GM12873 (cell line): ENCODE data around the gene DNAJC11.

Experiments
- CTCF ChIP-seq: IDR thresholded peaks from 2 replicates; pipeline ENCODE4 v1.5.1; 2012; ENCODE audit warnings: low read depth, mild to moderate bottlenecking, moderate library complexity, low read length, control low read depth; ENCODE audit not compliant: insufficient read depth; ENCODE audit errors: missing control alignments

DNAJC11 gene

GRCh38 chr1:6732942-6733341, 31.3 kb upstream of the DNAJC11 start:
- no peak for TF ChIP-seq CTCF

GRCh38 chr1:6731905-6732304, 30.3 kb upstream of the DNAJC11 start:
- TF ChIP-seq CTCF = no peak

GRCh38 chr1:6730880-6731279, 29.3 kb upstream of the DNAJC11 start:
- no peak for TF ChIP-seq CTCF

GRCh38 chr1:6730473-6730872, 28.9 kb upstream of the DNAJC11 start:
- TF ChIP-seq CTCF = no peak

- peak; percentile 83 for TF ChIP-seq CTCF
Measured at GRCh38 chr1:6727535-6727934, 25.9 kb upstream of the DNAJC11 start.

- TF ChIP-seq CTCF = no peak
Measured at GRCh38 chr1:6726253-6726652, 24.6 kb upstream of the DNAJC11 start.

GRCh38 chr1:6724517-6725141, 23.0 kb upstream of the DNAJC11 start:
- no peak for TF ChIP-seq CTCF
